HFF-Myc (cell line): ENCODE measurements around the gene SPO11.

Experiments
- DNase-seq: peaks from one replicate; pipeline ENCODE4 v3.0.0-alpha.2; 2011; ENCODE audit warnings: low read depth; ENCODE audit errors: extremely low read depth
- H3K4me3 ChIP-seq: replicated peaks from 2 replicates; pipeline ENCODE4 v1.5.1; 2011; ENCODE audit warnings: low read depth, mild to moderate bottlenecking, control low read depth, low read length
- TF ChIP-seq, protein P1 (sequence below): IDR thresholded peaks from 2 replicates; pipeline ENCODE4 v1.5.1; 2012; ENCODE audit warnings: mild to moderate bottlenecking, low read depth, low read length, control low read depth; ENCODE audit errors: missing control alignments

Gene SPO11

DNA sequence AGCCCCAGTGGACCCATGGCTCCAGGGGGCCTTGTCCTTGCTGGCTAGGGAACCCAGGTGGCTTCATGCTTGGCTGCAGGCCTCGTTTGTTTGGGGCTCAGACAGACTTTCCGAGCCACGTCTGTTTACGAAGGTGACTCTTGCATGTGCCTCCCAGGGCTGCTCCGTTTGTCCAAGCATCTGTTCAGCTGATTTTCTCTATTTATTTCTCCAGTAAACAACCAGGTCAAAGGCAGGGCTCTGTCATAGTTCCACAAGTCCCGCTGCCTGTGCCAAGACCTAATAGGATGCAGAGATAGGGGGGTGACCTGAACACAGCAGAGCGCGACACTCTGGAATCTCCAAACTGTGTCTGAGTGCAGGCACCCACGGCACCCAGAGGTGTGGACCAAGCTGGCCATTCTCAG is 12.8 kb upstream of the SPO11 start:
- no peak for DNase-seq
- TF ChIP-seq, protein P1, sequence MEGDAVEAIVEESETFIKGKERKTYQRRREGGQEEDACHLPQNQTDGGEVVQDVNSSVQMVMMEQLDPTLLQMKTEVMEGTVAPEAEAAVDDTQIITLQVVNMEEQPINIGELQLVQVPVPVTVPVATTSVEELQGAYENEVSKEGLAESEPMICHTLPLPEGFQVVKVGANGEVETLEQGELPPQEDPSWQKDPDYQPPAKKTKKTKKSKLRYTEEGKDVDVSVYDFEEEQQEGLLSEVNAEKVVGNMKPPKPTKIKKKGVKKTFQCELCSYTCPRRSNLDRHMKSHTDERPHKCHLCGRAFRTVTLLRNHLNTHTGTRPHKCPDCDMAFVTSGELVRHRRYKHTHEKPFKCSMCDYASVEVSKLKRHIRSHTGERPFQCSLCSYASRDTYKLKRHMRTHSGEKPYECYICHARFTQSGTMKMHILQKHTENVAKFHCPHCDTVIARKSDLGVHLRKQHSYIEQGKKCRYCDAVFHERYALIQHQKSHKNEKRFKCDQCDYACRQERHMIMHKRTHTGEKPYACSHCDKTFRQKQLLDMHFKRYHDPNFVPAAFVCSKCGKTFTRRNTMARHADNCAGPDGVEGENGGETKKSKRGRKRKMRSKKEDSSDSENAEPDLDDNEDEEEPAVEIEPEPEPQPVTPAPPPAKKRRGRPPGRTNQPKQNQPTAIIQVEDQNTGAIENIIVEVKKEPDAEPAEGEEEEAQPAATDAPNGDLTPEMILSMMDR: no peak
- H3K4me3 ChIP-seq: no peak overlapping the region

DNA sequence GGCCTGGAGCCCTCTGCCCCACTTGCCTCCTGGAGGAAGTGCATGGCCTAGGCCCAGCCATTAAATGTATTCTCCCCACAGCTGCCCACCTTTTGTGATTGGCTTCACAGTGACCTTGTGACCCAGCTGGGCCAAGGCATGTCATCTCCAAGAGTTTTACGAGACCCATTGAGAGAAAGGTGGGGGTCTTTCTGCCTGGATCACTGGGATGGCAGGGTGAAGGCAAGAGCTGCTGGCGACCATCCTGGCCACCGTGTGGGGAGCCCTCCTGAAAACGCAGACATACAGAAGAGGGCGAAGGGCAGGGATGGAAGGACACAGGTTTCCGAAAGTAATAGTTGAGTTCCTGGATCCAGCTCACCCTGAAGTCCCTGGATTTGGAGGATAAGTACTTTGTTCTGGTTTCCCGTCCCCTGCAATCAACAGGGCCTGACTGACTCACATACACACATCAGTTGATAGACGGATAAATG is 12.3 kb upstream of the SPO11 start:
- H3K4me3 ChIP-seq: no peak overlapping the region
- no peak for DNase-seq
- TF ChIP-seq, protein P1: no peak

DNA sequence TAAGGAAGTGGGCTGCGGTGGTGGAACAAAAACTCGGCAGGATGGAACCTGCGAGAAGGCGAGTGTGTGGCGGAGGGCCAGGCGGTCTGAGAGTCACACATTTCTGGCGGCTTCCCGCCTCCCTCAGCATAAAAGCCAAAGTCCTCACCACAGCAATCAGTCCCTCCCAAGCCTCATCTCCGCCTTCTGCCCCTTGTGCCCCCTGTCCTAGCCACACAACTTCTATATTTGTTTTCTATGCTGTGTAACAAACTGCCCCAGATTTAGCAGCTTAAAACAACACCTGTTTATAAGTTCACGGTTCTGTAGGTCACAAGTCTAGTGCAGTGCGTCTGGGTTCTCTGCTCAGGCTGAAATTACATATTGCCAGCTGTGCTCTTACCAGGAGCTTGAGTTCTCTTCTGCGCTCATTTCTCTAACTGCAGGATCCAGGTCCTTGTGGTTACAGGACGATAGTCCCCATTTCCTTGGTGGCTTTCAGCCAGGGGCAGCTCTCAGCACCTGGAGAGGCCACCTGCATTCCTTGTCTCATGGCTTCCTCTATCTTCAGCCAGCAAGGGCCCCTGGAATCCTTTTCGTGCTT is 11.7 kb upstream of the SPO11 start:
- DNase-seq: no peak
- TF ChIP-seq, protein P1: no peak
- H3K4me3 ChIP-seq: no peak overlapping the region

DNA sequence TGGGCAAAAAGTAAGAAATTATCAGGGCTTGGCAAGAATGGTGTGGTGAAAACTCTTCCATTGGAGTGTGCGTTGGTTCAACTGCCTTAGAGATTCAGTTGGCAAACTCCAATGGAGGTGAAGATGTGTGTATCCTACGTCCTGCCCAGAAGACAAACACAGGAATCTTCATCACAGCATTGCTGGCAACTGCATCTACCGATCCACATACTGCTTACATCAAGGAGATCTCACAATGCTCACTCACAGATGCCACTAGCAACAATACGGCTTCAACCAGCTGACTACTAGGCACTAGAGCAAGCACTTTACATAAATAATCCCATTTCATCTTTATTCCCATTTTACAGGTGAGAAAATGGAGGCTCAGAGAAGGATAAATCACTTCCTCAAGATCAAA is 10.0 kb upstream of the SPO11 start:
- TF ChIP-seq, protein P1: no peak

DNA sequence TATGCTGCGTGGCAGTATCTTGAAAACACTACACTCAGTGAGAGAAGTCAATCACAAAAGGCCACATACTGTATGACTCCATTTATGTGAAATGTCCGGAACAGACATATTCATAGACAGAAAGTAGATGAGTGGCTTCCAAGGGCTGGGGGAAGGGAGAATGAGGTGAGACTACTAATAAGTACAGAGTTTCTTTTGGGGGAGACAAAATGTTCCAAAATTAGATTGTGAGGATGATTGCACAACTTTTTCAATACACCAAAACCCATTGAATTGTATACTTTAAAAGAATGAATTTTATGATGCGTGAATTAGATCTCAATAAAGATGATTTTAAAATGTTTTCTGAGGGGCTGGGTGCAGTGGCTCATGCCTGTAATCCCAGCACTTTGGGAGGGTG is 9.2 kb upstream of the SPO11 start:
- no peak overlapping the region for H3K4me3 ChIP-seq
- TF ChIP-seq, protein P1: no peak
- no peak for DNase-seq

More for the DNA sequence above, 10.0 kb upstream of the SPO11 start:
- no peak for DNase-seq
- H3K4me3 ChIP-seq: no peak overlapping the region

DNA sequence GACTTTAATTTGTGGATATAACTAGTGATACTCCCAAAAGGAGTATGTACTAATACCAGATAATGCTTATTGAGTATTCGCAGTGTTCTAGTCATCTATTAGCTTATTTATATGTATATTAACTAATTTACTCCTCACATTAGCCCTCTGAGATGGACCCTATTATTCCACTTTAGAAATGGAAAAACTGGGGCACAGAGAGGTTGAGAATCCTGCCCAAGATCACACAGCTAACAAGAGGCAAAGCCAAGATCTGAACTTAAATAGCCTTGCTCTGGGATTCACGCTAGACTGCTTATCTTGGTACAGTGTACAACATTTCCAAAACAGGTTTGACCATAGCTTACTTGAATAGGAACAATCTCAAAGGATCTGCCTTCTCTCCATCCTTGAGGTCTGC is 8.5 kb upstream of the SPO11 start:
- TF ChIP-seq, protein P1: no peak
- DNase-seq: no peak

DNA sequence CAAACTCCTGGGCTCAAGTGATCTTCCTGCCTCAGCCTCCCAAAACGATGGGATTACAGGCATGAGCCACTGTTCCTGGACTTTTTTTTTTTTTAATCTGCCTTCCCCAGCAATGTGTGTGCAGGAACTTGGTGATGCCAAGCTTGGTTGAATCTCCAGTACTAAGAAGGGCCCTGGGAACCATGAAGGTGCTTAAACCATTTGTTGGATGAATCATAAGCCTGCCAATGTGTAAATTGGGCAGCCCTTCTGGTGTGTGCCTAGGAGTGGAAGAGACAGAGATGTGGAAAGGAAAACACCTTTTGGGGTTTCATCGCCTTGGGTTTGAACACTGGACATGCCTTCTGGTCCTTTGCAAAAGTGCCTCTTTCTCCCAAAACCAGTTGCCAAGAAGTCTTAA is 7.1 kb upstream of the SPO11 start:
- H3K4me3 ChIP-seq: no peak overlapping the region
- no peak for DNase-seq
- TF ChIP-seq, protein P1: no peak

More for the DNA sequence above, 8.5 kb upstream of the SPO11 start:
- H3K4me3 ChIP-seq: no peak overlapping the region
